NT2/D1 (cell line): ENCODE measurements around the gene PLEKHM1.

Experiments used
- SUZ12 ChIP-seq: IDR thresholded peaks from 2 replicates; pipeline ENCODE4 v1.6.1; 2011; ENCODE audit not compliant: insufficient read length, insufficient read depth; ENCODE audit errors: extremely low read depth
- YY1 ChIP-seq: IDR thresholded peaks from 2 replicates; pipeline ENCODE4 v1.6.1; 2011; ENCODE audit not compliant: insufficient read length, insufficient read depth
- ZNF274 ChIP-seq: IDR thresholded peaks from 2 replicates; pipeline ENCODE4 v1.6.1; 2011; ENCODE audit warnings: mild to moderate bottlenecking, low read depth, low read length

GRCh38 chr17:45391918-45392317, 98.6 kb downstream of the PLEKHM1 start:
- TF ChIP-seq ZNF274 = no peak
- no peak for TF ChIP-seq YY1
- no peak for TF ChIP-seq SUZ12
